Activated T-cell treated with anti-CD3 and anti-CD28 coated beads, Interleukin-2, amount 50 U/mL, for 24 hours (primary cell): ENCODE measurements around the gene BCAR1.
"Not testable (repeated sequence)": the region's sequence is repeated elsewhere in the genome, so short reads cannot be mapped to it uniquely, and the experiment has no call there.

Source experiments
- DNase-seq: peaks from one replicate; pipeline ENCODE4 v3.0.0-alpha.2; 2020
- H3K27ac Mint-ChIP-seq: 2 replicates; pipeline ENCODE4 v1.8.0; 2020; ENCODE audit warnings: mild to moderate bottlenecking, mixed read lengths
- H3K27me3 Mint-ChIP-seq: 2 replicates; pipeline ENCODE4 v1.8.0; 2020; ENCODE audit warnings: mixed read lengths
- H3K36me3 Mint-ChIP-seq: 2 replicates; pipeline ENCODE4 v1.8.0; 2020; ENCODE audit warnings: low read depth, mixed read lengths
- H3K4me1 Mint-ChIP-seq: 2 replicates; pipeline ENCODE4 v1.8.0; 2020; ENCODE audit warnings: low read depth, mixed read lengths
- H3K4me3 Mint-ChIP-seq: 2 replicates; pipeline ENCODE4 v1.8.0; 2020; ENCODE audit warnings: mild to moderate bottlenecking, moderate library complexity, mixed read lengths
- H3K9me3 Mint-ChIP-seq: 2 replicates; pipeline ENCODE4 v1.8.0; 2020; ENCODE audit warnings: mixed read lengths

Gene BCAR1

DNA sequence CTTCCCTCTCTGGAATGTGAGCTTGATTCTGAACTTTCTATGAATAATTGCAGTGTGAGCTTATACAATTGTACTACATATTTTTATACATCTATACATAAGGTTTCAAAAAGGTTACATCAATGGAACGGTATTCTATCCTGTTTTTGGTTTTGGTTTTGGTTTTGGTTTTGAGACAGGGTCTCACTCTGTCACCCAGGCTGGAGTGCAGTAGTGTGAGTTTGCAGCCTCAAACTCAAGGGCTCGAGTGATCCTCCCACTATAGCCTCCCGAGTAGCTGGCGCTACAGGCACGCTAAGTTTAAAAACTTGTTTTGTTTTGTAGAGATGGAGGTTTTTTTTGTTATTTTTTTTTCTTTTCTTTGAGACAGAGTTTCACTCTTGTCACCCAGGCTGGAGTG lies 31.6 kb downstream of the BCAR1 start:
- Mint-ChIP-seq H3K9me3 (no peaks in the 10 kb centered on the region), H3K36me3 (no peaks in the 10 kb centered on the region), H3K27me3 (no peaks in the 10 kb centered on the region), H3K4me1 (peaks cover 18% of the 10 kb centered on the region), H3K4me3 (peak overlapping the region; percentile 62), H3K27ac (peak overlapping the region; percentile 84)
- no peak for DNase-seq

GRCh38 chr16:75219088-75219487 lies 32.3 kb downstream of the BCAR1 start:
- no peak for DNase-seq
- Mint-ChIP-seq H3K9me3 (no peaks in the 10 kb centered on the region), H3K36me3 (no peaks in the 10 kb centered on the region), H3K27ac (no peak overlapping the region), H3K4me3 (peak overlapping the region; percentile 62), H3K4me1 (peaks cover 18% of the 10 kb centered on the region), H3K27me3 (no peaks in the 10 kb centered on the region)

GRCh38 chr16:75218256-75219076 lies 33.0 kb downstream of the BCAR1 start, which contains the start of gene CTRB1:
Gene CTRB1 (plus strand): TSS chr16:75218988. CDS start chr16:75219008, 20 bp downstream.
- Mint-ChIP-seq H3K4me3 (peak within 1 kb of the TSS; percentile 62), H3K27ac (peak within 1 kb of the TSS; percentile 84), H3K27me3 (no peaks in the 10 kb centered on the region), H3K4me1 (peaks cover 18% of the 10 kb centered on the region), H3K36me3 (no peaks in the 10 kb centered on the region), H3K9me3 (no peaks in the 10 kb centered on the region)
- no peak for DNase-seq

- Mint-ChIP-seq H3K27ac (no peak overlapping the region), H3K4me3 (no peak overlapping the region), H3K36me3 (no peaks in the 10 kb centered on the region)
These were observed 34.0 kb downstream of the BCAR1 start for GRCh38 chr16:75217389-75217851.

GRCh38 chr16:75216576-75216975 lies 34.8 kb downstream of the BCAR1 start:
- DNase-seq = no peak
- Mint-ChIP-seq H3K27me3 (no peaks in the 10 kb centered on the region), H3K27ac (no peak overlapping the region), H3K4me1 (peaks cover 18% of the 10 kb centered on the region), H3K4me3 (no peak overlapping the region), H3K9me3 (no peaks in the 10 kb centered on the region), H3K36me3 (no peaks in the 10 kb centered on the region)

More at GRCh38 chr16:75217389-75217851, 34.0 kb downstream of the BCAR1 start:
- no peaks in the 10 kb centered on the region for H3K9me3 Mint-ChIP-seq
- peaks cover 18% of the 10 kb centered on the region for H3K4me1 Mint-ChIP-seq
- DNase-seq = no peak
- H3K27me3 Mint-ChIP-seq = no peaks in the 10 kb centered on the region

GRCh38 chr16:75216127-75216526 lies 35.3 kb downstream of the BCAR1 start:
- Mint-ChIP-seq H3K36me3 (no peaks in the 10 kb centered on the region), H3K27me3 (no peaks in the 10 kb centered on the region), H3K4me1 (peaks cover 18% of the 10 kb centered on the region), H3K9me3 (no peaks in the 10 kb centered on the region), H3K27ac (no peak overlapping the region), H3K4me3 (no peak overlapping the region)
- no peak for DNase-seq

DNA sequence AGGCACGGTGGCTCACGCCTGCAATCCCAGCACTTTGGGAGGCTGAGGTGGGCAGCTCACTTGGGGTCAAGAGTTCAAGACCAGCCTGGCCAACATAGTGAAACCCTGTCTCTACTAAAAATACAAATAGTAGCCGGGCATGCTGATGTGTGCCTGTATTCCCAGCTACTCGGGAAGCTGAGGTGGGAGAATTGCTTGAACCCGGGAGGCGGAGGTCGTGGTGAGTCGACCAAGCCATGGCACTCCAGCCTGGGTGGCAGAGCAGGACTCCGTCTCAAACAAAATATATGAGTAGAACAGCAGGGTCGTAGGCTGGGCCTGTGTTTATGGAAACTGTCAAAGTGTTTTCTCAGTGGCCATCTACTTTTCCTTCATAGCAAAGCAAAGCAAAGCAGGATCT lies 40.1 kb downstream of the BCAR1 start:
- not testable (repeated sequence) for H3K4me3 Mint-ChIP-seq

DNA sequence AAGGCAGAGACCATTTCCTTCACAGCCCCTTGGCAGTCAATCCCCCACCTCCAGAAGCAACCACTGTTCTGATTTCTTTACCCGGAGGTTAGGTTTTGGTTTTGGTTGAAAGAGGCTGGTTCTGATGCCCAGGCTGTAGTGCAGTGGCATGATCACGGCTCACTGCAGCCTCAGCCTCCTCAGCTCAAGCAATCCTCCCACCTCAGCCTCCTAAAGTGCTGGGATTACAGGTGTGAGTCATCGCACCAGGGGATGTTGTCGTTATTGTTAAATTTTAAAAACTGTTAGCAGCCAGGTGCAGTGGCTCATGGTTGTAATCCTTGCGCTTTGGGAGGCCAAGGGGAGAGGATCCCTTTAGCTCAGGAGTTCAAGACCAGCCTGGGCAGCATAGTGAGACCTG lies 41.5 kb downstream of the BCAR1 start:
- Mint-ChIP-seq H3K9me3 (no peaks in the 10 kb centered on the region), H3K4me1 (no peaks in the 10 kb centered on the region), H3K27ac (no peak overlapping the region), H3K4me3 (no peak overlapping the region), H3K36me3 (no peaks in the 10 kb centered on the region), H3K27me3 (no peaks in the 10 kb centered on the region)
- no peak for DNase-seq

More for the DNA sequence above, 40.1 kb downstream of the BCAR1 start:
- H3K9me3 Mint-ChIP-seq, DNase-seq, H3K27ac Mint-ChIP-seq, H3K36me3 Mint-ChIP-seq, H3K4me1 Mint-ChIP-seq, H3K27me3 Mint-ChIP-seq: not testable (repeated sequence)

- not testable (repeated sequence) for DNase-seq, H3K4me3 Mint-ChIP-seq, H3K36me3 Mint-ChIP-seq, H3K4me1 Mint-ChIP-seq, H3K9me3 Mint-ChIP-seq, H3K27ac Mint-ChIP-seq, H3K27me3 Mint-ChIP-seq
These were observed 41.9 kb downstream of the BCAR1 start for GRCh38 chr16:75209514-75209913.

GRCh38 chr16:75208861-75209505 lies 42.4 kb downstream of the BCAR1 start:
- no peaks in the 10 kb centered on the region for H3K27me3 Mint-ChIP-seq
- H3K27ac Mint-ChIP-seq = no peak overlapping the region

GRCh38 chr16:75208242-75208825 lies 43.1 kb downstream of the BCAR1 start:
- no peak for DNase-seq
- Mint-ChIP-seq H3K4me1 (no peaks in the 10 kb centered on the region), H3K27ac (no peak overlapping the region), H3K36me3 (no peaks in the 10 kb centered on the region), H3K9me3 (no peaks in the 10 kb centered on the region), H3K4me3 (no peak overlapping the region), H3K27me3 (no peaks in the 10 kb centered on the region)

More at GRCh38 chr16:75208861-75209505, 42.4 kb downstream of the BCAR1 start:
- Mint-ChIP-seq H3K4me1 (no peaks in the 10 kb centered on the region), H3K36me3 (no peaks in the 10 kb centered on the region), H3K9me3 (no peaks in the 10 kb centered on the region), H3K4me3 (no peak overlapping the region)
- DNase-seq = no peak

DNA sequence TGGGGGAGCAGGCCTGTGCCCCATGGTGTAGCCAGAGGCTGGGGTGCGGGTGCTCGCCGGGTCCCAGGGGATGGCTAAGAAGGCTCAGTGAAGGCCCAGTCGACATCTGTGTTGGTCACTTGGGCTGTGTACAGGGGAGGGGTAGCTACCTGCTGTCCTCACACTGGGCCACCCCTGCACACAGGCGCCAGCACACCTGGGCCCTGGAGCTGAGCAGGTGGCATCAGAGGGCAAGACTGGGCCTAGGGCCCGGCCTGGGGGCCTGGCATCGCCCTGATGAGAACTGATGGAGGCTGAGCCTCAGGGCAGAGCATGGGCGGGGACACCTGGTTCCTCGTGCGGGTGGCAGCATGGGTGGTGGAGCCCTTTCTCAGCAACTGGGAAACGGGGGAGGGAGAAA lies 43.6 kb downstream of the BCAR1 start:
- Mint-ChIP-seq H3K27me3 (no peaks in the 10 kb centered on the region), H3K4me3 (no peak overlapping the region), H3K9me3 (no peaks in the 10 kb centered on the region), H3K36me3 (no peaks in the 10 kb centered on the region), H3K4me1 (no peaks in the 10 kb centered on the region), H3K27ac (no peak overlapping the region)
- no peak for DNase-seq

DNA sequence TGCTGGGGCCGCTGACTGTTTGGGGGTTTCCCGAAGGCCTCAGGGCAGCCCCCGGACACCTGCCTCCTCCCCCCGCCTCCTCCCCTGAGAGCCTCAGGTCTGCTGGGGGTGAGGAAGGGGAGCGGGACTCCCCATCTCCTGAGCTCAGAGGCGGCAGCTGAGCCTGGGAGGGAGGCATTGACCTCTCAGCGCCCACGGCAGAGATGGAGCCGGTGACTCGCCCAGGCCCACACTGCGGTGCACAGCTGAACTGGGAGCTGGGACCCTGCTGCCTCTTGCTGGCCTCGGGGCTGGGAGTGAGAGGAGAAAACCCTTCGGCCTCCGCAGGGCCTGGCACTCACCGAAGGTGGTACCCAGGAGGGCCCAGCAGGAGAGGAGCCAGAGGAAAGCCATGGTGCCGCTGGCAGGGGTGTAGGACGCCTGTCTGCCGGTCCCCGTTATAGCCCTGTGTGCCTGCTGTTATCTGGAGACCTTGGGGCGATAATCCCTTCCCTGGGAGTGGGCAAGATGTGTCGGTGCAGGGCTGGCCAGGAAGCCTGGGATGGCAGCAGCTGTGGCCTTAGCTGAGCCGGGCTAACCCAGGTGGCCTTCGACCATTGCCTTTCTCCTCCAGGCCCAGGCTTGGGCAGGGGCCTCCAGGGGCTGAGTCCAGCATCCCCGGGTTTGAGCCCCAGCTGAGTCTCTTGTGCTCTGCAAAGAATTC lies 44.5 kb downstream of the BCAR1 start, which contains the start of gene CTRB2:
TSS of gene CTRB2 (minus strand) at position 413 of the 703 bp plus-strand sequence. CDS start at position 393, 20 bp downstream.
- H3K4me1 Mint-ChIP-seq = peaks cover 2% of the 10 kb centered on the region
- H3K4me3 Mint-ChIP-seq = no peak within 1 kb of the TSS
- DNase-seq = no peak
- no peaks in the 10 kb centered on the region for H3K9me3 Mint-ChIP-seq
- H3K27me3 Mint-ChIP-seq = no peaks in the 10 kb centered on the region
- H3K36me3 Mint-ChIP-seq = no peaks in the 10 kb centered on the region
- H3K27ac Mint-ChIP-seq = no peak within 1 kb of the TSS

DNA sequence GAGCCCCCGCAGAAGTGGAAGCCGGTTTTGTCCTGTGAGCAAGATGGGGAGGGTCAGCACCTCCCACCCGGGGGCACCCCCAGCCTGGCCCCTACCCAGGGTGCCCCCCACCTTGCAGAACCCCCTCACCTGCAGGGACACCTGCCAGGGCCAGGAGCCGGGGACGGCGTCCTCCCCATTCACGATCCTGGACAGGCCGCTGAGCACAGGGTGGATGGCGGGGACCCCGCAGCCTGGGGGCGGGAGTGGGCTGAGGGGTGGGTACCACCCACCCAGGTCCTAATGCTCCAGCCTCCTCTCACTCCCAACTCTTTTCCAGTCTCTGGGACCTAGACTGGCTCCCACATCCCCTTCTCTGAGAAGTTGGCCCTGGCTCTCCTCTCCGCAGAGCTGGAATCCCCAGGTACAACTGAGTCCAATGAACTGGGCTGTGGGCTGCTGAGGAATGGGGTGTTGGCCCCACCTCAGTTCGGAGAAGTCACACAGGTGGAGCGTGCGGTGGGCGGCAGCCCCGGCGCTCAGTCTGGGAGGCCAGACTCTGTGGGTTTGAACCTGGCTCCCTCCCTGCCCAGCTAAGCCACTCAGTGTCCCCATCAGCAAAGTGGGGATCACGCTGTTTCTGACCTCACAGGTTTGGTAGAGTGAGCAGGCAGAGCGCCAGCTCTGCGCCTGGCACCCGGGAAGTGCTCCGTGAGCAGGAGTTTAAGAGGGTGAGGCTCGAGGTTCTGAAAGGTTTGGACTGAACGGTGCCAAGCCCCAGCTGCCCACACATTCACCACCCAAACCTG lies 45.3 kb downstream of the BCAR1 start:
- not testable (repeated sequence) for H3K27me3 Mint-ChIP-seq, H3K27ac Mint-ChIP-seq, H3K4me3 Mint-ChIP-seq, DNase-seq, H3K9me3 Mint-ChIP-seq, H3K4me1 Mint-ChIP-seq, H3K36me3 Mint-ChIP-seq
